AG09309 (cell line): ENCODE measurements around the gene ELFN1.

ENCODE experiments used
- DNase-seq: peaks from one replicate; pipeline ENCODE4 v3.0.0-alpha.2; 2010; ENCODE audit warnings: low read depth
- H3K4me3 ChIP-seq: 2 replicates; pipeline ENCODE4 v1.5.1; 2011; ENCODE audit warnings: mild to moderate bottlenecking, low read depth, low read length, moderate library complexity; ENCODE audit not compliant: control insufficient read depth
- CTCF ChIP-seq: IDR thresholded peaks from 2 replicates; pipeline ENCODE4 v1.5.1; 2011; ENCODE audit warnings: mild to moderate bottlenecking, low read depth, low read length, inconsistent platforms; ENCODE audit not compliant: insufficient read depth, control insufficient read depth; ENCODE audit errors: missing control alignments

ELFN1 gene

GRCh38 chr7:1669954-1670893, at the start of gene ELFN1:
TSS of gene ELFN1 (plus strand) at chr7:1670277. CDS start at chr7:1744597, 74,320 bp downstream.
- no peak for TF ChIP-seq CTCF
- peak within 1 kb of the TSS; percentile 55 for H3K4me3 ChIP-seq
- no peak for DNase-seq

DNA sequence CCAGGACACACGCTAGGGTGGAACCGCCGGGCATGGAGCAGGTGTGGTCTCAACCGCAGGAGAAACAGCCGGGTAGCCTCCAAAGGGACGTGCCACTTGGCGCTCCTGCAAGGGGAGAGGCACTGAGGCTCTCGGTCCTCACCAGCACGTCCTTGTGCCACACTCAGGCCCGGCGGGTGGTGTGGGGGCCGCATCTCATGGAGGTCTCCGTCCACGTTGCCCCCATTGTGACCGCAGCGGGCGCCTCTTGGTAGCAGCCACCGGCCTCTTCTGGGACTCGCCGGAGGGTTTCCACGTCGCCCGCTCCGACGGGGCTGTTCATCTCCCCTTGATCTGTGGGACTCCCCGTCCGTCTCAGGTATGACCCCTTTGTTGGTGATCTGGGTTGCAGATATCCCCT, 49.2 kb upstream of the ELFN1 start:
- no peak overlapping the region for H3K4me3 ChIP-seq
- no peak for DNase-seq
- TF ChIP-seq CTCF = no peak

- no peak overlapping the region for H3K4me3 ChIP-seq
- no peak for DNase-seq
- no peak for TF ChIP-seq CTCF
Observed at GRCh38 chr7:1621718-1622117, 48.4 kb upstream of the ELFN1 start.

DNA sequence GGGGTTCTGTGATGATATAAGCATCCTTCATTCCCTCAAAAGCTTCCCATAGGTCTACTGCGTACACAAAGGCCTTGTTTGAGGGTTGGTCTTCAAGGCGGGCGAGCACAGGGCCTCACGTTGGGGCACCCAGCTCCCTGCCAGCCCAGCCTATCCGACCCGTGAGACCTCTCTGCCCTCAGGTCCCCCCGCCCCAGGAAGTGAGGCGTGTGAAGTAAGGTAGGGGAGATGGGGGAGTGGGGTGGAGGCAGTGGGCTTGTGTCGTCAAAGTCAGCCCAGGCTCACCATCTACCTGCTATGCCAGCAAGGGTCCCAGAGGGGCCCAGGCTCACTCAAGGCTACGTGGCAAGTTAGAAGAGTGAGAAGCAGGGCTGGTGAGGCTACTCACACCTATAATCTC, 47.6 kb upstream of the ELFN1 start:
- no peak for TF ChIP-seq CTCF
- H3K4me3 ChIP-seq = no peak overlapping the region
- no peak for DNase-seq

- no peak for TF ChIP-seq CTCF
- no peak overlapping the region for H3K4me3 ChIP-seq
- DNase-seq = no peak
Observed at GRCh38 chr7:1623810-1624209, 46.3 kb upstream of the ELFN1 start.

DNA sequence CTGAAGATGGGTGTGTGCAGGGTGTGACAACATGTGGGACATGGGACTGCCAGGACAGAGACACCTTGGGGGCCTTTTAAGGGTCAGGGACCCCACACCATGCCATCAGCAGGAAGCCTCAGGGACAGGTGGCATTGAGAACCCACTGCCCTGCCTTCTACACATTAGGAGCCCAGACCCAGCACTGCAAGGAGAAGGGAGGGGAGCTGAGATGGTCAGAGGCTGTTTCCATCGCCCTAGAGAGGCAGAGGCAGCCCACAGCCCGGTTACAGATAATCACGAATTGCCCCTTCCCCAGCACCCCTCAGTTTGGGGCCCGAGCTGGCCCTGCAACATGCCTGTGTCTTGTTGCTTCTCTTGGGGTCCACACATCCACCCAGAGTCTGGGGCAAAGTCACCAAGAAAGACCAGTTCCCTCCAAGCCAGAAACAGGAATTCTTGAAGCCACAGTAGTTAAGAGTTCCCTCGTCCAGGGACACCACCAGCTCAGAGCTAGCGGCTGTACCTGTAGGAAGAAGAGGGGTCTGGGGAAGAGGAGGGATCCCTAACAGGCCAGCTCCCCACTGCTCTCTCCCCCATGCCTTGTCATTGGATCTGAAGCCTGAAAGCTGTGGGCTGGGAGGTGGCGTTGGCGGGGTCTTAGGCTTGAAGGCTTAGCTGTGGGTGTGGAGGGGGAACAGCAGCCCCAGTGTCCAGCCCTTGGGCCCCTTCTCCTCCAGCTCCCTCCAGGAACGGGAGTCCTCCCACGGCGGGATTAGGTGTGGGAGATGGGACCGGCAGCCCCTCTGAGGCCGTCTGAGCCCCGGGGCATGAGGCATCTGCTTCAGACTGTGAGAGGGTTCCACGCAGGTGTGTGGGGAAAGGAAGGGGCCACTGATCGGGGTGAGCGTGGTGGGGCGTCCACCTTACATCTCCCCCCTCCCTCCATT, 44.8 kb upstream of the ELFN1 start:
- DNase-seq = no peak
- no peak overlapping the region for H3K4me3 ChIP-seq
- no peak for TF ChIP-seq CTCF
